Vagina (tissue), 2 donors: ENCODE results near the gene COL23A1.

Experiments
- POLR2A ChIP-seq, 2 donors: fragments of 450-650 bp; IDR thresholded peaks; one replicate each; pipeline ENCODE4 v1.6.1; 2017; ENCODE audit warnings: antibody characterized with exemption in 2 of 2, mild to moderate bottlenecking in 2 of 2, moderate library complexity in 2 of 2
- POLR2AphosphoS5 ChIP-seq, 2 donors: sonication (generic); formaldehyde crosslinking; IDR thresholded peaks; one replicate each; pipeline ENCODE4 v1.9.0; 2017; ENCODE audit warnings: antibody characterized with exemption in 2 of 2, mild to moderate bottlenecking in 2 of 2, low read depth in 1 of 2; ENCODE audit not compliant: insufficient read depth in 1 of 2
- TF ChIP-seq, protein P1 (sequence below), 3 experiments: fragments of 450-650 bp in 2 of 3; fragments of 200-600 bp in 1 of 3; sonication (generic) in 1 of 3; IDR thresholded peaks; one replicate each; pipeline ENCODE4 v1.5.1; 2017 to 2019; ENCODE audit warnings: antibody characterized with exemption in 3 of 3, mild to moderate bottlenecking in 2 of 3, moderate library complexity in 2 of 3

DNA sequence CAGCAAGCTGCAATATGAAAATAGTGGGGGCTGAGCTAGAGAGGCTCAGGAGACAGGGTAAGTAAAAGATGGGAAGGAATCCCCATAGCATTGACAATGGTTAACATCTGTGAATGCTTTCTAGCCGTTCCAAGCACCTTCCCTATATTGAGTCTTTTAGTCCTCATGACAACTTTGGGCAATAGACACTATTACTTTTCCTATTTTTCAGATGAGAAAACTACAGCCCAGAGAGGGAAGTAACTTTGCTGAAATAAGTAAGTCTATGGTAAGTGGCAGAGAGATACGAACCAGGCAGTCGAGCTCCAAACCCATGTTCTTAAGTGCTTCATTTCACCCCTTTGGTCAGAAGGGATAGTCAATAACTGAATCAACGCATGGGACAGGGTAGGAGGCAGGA, 94.5 kb downstream of the COL23A1 start:
- TF ChIP-seq, protein P1, sequence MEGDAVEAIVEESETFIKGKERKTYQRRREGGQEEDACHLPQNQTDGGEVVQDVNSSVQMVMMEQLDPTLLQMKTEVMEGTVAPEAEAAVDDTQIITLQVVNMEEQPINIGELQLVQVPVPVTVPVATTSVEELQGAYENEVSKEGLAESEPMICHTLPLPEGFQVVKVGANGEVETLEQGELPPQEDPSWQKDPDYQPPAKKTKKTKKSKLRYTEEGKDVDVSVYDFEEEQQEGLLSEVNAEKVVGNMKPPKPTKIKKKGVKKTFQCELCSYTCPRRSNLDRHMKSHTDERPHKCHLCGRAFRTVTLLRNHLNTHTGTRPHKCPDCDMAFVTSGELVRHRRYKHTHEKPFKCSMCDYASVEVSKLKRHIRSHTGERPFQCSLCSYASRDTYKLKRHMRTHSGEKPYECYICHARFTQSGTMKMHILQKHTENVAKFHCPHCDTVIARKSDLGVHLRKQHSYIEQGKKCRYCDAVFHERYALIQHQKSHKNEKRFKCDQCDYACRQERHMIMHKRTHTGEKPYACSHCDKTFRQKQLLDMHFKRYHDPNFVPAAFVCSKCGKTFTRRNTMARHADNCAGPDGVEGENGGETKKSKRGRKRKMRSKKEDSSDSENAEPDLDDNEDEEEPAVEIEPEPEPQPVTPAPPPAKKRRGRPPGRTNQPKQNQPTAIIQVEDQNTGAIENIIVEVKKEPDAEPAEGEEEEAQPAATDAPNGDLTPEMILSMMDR (IDR thresholded peaks at IDR 0.05) = no peak
- TF ChIP-seq POLR2AphosphoS5 (IDR thresholded peaks at IDR 0.05; ENCODE audit: insufficient read depth in 1 of 2, low read depth in 1 of 2) (no peak), POLR2A (IDR thresholded peaks at IDR 0.05) (no peak)
